GM19467 (cell line): ENCODE measurements around the gene TADA2B.

Experiments
- ATAC-seq: cut with Tn5 transposase; IDR thresholded peaks from one replicate; pipeline ENCODE4 v1.9.1; 2021; ENCODE audit warnings: mild to moderate bottlenecking, moderate library complexity; ENCODE audit not compliant: unreplicated experiment

The TADA2B gene, protein sequence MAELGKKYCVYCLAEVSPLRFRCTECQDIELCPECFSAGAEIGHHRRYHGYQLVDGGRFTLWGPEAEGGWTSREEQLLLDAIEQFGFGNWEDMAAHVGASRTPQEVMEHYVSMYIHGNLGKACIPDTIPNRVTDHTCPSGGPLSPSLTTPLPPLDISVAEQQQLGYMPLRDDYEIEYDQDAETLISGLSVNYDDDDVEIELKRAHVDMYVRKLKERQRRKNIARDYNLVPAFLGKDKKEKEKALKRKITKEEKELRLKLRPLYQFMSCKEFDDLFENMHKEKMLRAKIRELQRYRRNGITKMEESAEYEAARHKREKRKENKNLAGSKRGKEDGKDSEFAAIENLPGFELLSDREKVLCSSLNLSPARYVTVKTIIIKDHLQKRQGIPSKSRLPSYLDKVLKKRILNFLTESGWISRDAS

DNA sequence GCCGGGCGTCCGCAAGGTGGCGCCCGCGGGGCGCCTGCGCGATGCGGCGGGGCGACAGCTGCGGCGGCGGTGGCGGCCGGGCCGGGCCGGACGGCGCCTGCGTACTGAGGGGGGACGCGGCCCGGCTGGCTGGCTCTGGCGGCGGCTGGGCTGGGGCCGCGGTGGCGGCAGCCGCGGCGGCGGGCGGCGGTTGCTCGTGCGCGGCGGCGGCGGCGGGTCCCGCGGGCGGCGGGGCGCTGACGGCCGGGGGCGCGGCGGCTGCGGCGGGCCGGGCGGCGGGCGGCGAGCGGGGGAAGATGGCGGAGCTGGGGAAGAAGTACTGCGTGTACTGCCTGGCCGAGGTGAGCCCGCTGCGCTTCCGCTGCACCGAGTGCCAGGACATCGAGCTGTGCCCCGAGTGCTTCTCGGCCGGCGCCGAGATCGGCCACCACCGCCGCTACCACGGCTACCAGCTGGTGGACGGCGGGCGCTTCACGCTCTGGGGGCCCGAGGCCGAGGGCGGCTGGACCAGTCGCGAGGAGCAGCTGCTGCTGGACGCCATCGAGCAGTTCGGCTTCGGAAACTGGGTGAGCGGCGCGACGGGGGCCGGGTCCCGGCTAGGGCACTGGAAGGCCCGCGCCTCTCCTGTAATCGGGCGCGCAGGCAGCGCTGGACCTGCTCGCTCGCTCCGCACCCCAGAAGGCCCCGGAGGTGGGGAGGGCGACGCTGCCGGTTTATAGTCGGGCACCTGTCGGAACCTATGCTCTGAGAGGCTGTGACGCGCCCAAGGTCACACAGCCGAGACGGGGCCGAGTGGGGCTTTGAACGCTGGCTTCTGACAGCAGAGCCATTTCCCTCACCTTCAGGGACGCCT, at the start of gene TADA2B:
TADA2B (plus strand) TSS at position 89 of the 853 bp plus-strand sequence; CDS start at position 297, 208 bp downstream.
- ATAC-seq: peak; percentile 17

DNA sequence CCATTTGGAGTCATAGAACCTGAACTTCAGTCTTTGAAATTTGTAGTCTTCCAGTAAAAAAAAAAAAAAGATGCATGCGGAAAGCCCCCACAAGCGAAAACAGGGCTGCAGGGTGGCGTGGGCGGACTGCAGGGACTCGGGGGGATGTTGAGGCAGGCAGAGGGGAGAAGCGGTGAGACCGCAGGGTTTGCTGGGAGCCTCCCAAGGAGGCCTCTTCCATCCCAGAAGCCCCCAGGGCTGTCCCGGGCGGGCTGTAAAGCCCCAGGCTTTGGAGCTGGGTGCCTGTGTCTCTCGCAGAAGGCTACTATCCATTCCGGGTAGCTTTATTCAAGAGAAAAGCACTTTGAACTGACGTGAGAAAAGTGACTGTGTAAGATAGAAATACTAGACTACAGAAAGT, 46.7 kb upstream of the TADA2B start:
- no peak for ATAC-seq

DNA sequence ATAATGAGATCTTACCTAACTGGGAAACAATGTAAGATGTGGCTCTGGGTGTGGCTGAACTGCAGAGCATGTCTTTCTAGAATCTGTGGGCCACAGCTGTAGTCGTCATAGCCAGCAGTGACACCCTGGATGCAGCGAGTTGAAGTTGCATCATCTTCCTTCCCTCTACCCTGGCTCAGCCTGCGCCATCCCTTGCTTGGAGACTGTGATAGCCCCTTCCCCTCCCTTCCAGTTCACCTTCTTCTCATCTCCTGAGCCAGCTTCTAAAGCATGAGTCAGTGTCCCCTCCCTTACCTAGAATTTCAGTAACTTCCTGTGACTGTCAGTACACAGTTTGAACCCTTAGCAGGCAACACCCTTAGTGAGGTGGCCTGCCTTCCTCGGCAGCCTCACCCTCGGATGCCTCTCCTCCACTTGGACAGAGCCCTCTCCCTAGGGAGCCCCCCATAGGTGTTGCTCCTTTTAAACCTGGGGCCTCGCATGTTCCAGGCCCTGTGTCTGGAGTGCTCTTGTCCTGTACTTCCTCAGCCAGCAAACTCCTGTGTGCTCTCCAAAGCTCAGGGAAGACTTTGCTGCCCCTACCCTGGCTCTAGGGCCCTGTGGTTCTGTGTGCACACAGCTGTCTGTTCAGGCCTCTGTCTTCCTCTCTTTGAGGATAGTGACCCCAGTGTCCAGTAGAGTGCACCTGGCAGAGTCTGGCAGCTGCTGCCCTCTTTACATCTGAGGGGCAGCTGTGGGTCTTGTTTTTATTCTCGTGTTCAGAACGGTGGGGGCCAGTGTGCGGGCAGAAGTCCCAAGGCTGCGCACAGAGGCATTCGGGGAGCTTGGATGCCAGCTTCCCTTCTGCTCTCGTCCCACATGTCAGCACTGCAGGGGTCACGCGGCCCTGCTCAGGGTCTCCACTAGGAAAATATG, 43.7 kb upstream of the TADA2B start:
- ATAC-seq: no peak

DNA sequence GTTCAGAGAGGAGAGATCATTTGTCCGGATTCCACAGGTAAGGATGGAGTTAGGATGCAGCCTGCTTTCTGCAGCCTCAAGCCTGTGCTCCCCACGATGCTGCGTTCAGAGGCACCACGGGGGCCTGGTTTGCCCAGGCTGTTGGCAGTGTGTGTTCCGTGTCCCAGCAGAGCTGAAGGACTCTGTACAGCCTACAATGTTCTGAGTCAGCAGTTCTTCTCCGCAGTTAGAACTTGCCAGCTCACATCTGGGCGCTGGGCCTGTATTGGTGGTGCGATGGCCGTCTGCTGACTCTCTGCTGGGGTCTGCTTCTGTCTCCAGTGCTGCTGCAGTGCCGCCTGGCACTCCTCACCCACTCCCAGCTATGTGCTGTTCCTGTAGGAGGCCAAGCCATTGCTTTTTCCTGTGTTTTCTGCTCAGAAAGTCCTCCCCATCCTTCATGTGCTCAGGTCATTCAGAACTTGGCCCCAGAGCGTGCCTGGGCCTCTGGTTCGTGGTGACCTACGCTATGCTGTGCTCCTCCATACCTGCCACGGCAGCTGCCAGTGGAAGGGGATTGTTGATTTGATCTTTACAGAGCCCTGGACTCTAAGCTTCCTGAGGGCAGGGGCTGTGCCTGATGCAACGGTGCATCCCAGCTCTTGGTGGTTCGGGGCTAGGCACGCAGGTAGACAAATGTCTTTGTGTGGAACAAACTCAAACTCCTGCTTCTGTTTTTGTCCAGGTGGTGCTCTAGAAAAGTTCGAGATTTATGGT, 42.6 kb upstream of the TADA2B start:
- no peak for ATAC-seq

DNA sequence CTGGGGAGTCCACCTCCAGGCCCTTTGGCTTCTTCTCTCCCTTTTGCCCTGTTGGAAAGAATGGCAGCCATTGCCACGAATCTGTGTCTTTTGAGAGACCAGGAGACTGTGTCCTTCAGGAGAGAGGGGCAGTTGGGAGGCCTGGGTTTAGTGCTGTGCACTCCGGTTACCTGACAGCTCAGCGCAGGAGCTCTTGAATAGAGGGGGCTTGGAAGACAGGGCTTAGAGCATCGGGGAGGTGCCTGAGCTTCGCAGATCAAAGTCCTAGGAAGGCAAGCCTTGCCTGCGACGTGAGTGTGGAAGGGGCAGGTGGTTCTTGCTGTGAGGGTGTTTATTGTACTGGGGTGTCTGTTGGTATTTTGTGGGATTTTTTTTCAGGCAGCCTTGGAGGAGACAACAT, 41.9 kb upstream of the TADA2B start:
- ATAC-seq: no peak

DNA sequence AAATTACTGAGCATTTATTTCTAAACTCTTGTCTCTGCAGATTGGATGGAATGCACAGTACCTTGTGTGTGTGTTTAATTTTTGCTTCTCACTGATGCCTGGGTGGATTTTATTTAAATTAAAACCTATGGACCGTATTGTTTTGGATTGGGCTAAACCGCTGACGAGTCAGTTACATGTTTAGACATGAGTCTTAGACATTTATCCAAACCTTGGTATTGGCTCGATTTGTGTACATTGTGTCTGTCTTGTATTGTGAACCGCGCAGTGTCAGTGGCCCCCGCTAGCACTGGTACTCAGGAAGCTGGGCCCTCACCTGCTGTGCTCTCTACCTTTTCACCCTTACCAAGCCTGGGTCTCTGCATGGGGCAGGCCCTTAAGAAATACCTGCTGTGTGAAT, 40.8 kb upstream of the TADA2B start:
- ATAC-seq: no peak

DNA sequence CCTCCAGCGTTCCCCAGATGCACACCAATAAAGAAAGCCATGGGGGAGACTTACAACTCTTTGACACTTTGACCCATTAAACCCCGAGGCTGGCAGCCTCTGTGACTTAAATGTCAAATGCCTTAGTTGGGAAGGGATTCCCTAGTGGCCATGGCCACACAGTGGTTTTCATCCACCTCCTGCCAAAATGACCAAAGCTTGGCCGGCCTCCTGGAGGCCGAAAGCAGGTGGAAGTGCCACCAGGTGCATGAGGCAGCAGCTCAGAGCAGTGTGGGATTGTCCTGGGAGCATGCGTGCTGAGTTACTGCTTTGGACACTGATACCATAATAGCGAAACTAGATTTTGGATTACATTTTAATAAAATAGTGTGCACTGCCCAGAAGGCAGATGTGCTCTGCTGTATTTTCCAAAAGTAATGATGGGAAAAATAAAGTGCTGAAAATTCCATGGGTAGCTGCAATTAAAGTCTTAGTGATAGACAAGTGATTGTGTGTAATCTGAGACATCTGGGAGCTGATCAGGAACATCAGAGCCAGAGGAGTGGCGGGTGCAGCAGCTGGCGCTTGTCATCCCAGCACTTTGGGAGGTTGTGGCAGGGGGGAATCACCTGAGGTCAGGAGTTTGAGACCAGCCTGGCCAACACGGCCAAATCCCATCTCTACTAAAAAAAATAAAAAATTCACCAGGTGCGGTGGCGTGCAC, 39.8 kb upstream of the TADA2B start:
- no peak for ATAC-seq

DNA sequence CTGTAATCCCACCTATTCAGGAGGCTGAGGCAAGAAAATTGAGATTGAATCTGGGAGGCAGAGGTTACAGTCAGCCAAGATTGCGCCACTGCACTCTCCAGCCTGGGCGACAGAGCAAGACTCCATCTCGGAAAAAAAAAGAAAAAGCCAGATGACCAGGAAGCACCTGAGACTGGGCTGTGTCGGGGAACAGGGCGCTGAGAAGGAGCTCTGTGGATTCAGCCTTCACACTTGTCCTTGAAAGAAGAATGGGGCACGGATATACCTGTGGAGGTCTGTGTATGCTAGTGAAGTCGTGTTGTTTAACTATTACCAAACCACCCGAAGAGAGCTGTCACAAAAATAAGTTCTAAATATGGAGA, 39.3 kb upstream of the TADA2B start:
- no peak for ATAC-seq

DNA sequence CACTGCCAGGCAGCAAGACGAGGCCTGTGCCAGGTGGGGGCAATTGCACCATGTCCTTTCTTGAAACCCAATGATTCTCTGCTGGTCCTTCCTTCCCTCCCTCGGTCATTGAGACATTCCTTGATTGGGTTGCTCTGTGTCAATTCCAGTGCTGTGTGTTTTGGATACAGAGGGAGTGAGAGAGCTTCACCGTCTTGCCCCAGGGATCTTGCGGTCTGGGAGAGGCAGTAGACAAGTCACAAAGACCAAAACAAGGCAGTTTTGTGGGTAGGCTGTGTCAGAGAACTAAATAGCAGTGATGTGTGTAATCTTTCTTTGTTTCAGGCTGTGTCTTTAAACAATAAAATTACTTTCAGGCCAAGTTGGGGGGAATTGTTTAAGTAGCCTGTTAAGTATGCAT, 38.8 kb upstream of the TADA2B start:
- no peak for ATAC-seq

DNA sequence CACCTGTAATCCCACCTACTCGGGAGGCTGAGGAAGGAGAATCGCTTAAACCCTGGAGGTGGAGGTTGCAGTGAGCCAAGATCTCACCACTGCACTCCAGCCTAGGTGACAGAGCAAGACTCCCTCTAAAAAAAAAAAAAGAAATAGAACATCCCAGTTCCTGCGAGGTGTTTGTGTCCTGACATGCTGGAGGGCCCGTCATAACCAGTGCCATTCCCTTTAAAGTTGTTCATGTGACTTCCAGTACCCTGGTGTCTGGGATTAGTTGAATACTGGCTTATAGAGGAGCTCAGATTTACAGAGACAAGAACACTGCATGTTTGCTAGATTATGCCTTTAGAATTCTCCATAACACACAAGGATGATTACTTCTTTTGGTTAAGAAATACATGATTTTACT, 37.6 kb upstream of the TADA2B start:
- ATAC-seq: no peak

DNA sequence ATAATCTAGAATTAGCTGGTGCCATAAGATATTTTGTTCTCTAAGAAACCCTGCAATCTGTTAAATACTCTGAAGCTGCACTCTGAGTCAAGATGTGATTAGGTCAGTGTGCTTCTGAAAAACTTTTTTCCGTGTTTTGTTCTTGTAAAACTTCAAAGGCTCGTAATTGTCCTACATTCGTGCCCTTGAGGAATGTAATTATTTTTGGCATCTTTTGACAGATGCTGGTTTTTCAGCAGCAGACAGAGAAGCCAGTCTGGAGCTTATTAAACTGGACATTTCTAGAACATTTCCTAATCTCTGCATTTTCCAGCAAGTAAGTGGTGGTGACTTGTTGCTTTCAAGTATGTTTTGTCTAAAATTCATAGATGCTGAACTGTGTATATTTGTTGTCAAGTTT, 36.8 kb upstream of the TADA2B start:
- ATAC-seq: no peak

DNA sequence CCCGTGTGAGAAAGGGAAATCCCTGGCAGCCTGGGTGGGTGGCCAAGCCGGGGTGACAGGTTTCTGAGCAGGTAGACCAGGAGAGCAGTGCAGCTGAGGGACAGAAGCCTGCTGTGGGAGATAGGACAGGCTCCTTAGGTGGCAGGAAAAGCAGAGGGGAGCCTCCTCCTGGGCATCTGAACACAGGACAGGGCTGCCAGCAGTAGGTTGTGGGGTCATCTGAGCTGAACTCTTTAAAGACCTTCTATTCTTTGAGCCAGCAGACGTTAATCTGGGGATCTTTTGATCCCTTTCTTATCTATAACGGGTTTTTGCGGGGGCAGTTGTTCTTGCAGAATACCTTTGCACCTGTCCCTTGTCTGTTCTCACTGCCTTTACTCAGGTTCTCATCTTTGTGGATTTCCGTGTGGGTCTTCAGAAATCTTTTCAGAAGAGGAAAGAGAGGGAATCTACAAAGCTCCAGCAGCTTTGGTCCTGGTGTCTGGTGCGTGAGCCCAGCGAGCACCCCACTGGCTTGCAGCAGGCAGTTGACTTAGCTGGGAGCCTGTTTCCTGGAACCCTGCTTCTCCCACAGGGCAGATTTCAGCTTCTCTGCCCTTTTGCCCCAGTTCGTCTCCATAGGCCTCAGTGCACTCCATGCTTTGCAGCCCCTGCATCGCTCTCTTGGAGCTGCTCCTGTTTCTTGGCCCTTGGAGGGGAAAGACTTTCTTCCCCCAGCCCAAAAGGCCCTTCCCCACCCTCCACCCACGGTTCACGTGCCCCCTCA, 35.8 kb upstream of the TADA2B start:
- no peak for ATAC-seq

DNA sequence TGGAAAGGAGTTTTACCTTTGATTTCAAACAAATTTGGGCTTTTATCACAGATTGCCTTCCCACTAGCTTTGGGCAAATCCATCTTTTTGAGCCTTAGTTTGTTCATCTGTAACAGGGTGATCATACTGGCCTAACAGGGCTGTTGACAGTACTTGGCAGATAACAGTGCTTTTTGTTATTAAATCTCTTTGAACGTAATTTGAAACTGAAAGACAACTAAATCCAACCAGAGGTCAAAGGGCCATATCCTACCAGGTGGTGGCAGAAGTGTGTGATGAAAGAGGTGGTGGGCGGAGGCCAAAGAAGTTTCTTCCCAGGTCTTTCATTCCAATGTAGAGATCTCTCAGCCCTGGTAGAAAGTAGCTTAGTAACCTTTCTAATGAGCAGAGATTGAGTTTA, 35.2 kb upstream of the TADA2B start:
- ATAC-seq: no peak

DNA sequence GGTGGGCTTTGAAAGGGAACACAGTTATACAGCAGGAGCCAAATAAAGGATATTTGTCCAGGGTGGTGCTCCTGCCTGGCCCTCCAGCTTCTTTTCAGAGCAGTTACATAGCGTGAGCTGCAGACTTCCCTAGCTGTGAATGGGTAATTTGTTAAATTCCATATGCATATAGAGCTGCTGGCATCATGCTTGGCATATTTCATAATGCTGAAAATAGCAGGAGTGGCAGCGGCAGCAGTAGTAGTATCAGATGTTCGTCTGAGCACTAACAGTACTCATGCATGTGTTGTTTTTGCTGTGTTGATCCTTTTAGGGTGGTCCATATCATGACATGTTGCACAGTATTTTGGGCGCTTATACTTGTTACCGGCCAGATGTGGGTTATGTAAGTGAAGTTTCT, 33.6 kb upstream of the TADA2B start:
- ATAC-seq: no peak

DNA sequence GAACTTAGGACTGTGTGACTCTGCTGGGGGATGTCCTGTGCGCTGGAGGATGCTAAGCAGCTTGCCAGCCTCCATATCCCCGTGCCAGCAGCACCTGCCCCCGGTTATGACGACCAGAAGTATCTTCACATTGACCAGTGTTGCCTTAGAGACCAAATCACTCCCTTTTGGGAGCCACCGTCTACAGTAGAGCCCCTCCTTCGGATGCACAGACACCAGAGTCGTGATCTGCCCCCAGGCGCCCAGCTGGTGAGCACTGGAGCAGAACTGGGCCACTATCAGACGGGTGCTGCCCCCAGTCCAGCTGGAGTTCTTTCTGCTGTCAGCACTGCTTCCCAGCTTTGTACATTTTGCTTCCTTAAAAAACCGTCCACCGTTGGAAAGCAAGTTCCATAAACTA, 30.0 kb upstream of the TADA2B start:
- no peak for ATAC-seq

DNA sequence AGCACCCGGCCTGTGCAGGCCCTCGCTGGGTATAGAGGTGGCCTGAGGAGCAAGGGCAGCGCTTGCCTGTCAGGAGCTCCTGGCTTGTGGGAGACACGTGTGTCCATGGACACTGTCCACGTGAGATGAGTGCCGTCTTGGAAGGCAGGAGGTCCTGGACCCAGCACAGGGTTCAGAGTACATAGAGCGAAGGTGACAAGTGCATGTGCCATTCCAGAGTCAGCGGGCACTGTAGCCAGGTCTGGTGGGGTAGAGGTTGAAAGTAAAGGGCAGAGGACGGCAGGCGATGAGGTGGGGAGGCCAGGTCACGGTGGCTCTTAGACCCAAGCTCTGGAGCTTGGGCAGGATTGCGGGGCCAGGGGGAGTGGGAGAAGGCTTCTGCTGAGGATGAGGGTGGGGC, 28.4 kb upstream of the TADA2B start:
- ATAC-seq: no peak

DNA sequence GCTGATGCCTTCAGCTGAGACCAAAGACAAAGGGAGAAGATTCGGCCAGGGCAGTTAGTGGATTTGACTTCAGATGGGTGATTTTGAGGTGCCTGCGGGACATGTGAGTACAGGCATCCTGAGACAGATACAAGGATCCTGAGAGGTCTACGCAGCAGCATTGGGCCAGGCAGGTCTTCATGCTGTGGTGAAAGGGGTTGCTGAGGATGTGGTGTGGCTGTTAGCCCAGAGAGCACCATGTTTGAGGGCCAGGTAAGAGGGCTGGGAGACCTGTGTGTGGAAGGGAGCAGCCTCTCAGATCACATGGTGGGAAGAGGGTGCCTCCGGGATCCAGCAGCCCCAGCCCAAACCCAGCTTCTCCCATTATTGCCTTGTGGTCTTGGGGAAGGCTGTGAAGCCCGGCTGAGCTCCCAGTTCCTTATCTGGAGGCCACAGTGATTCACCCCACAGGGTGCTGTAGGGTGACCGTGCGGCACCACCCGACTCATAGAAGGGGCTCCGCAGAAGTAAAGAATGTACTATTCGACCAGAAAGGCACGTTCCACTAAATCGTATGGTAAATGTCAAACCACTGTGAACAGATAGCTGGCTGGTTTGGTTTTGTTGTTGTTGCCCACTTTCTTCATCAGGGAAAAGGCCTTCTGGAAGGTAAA, 27.7 kb upstream of the TADA2B start:
- ATAC-seq: no peak

DNA sequence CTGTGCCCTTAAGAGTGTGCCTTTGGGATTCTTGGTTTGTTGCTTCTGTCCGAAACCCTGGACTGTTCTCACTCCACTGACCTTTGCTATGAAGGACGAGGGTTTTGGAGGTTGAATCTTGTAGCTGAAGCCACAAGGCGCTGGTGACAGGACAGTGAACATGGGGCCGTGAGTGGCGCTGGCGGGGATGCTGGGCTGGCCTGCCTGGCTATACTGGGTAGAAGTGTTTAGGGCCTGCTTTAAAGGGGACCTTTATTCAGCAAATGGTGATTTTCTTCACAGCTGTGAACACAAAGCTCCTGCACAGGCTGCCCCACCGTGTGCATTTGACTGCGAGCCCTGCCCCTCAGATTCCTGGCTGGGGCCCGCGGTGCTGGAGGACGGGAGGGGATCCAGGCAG, 27.1 kb upstream of the TADA2B start:
- ATAC-seq: no peak

DNA sequence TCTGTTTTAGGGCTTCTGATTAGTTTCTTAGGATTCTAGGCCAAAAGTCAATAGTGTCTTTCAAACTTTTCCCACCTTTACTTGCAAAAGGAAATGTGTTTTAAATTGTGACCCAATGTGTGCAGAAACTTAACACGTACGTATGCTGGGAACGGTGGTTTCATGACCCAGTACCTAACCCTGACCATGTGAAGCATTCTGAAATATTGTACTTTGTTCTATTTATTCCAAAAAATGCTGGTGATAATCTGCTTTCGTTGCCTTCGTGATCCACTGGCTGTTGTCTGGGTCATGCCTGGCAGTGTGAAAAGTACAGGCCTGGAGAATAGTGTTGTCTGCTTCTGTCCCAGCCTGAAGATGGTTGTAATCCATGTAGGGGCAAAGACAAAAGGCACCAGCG, 26.7 kb upstream of the TADA2B start:
- no peak for ATAC-seq
